HG03097 (cell line): ENCODE data around the gene CPNE5.

Source experiments
- ATAC-seq: cut with Tn5 transposase; IDR thresholded peaks from one replicate; pipeline ENCODE4 v1.9.1; 2021; ENCODE audit not compliant: unreplicated experiment, low FRiP score

The CPNE5 gene

GRCh38 chr6:36769676-36770499, 69.4 kb downstream of the CPNE5 start:
- no peak for ATAC-seq

GRCh38 chr6:36769183-36769675, 70.0 kb downstream of the CPNE5 start:
- no peak for ATAC-seq

- no peak for ATAC-seq
These were observed 72.8 kb downstream of the CPNE5 start for GRCh38 chr6:36766399-36766945.

DNA sequence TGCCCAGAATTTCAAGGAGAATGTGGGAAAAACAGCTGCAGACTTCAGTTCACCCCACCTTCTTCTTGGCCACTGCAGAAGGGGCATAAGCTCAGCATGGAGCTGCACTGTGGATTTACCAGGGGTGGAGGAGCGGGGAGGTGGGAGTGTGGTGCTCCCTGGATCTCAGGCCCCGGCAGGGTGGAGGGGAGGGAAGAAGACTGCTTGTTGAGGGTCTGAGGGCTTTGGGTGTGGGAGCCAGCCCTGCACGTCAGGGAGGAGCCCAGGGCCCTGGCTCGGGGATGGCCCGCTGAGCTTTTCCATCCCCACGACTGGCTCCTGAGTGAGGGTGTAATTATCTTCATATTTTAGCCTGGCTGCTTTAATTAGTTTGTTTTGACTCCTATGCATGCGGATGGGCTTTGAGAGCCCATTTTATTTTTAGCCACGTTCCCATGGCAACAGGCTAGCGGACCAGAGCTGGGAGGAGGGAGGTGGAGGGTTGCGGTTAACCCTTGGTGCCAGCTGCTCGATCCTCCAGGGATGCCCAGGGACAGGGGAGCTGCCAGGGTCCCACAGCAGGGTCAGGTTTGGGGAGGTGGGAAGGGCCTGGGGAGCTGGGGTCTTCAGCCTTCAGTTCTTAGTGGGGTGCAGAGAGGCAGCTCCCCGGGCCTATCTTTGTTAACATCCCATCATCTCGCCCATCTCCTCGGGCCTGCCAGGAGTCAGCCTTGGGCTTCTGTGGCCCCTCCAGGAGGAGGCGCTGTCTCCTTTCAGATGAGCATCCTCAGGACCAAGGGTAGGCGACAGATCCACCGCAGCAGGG, 73.4 kb downstream of the CPNE5 start:
- peak; percentile 62 for ATAC-seq

- no peak for ATAC-seq
These were observed 74.1 kb downstream of the CPNE5 start for GRCh38 chr6:36765190-36765589.

GRCh38 chr6:36762123-36762522, 77.1 kb downstream of the CPNE5 start:
- ATAC-seq: no peak

- ATAC-seq: no peak
These were observed 78.4 kb downstream of the CPNE5 start for GRCh38 chr6:36760685-36761435.

DNA sequence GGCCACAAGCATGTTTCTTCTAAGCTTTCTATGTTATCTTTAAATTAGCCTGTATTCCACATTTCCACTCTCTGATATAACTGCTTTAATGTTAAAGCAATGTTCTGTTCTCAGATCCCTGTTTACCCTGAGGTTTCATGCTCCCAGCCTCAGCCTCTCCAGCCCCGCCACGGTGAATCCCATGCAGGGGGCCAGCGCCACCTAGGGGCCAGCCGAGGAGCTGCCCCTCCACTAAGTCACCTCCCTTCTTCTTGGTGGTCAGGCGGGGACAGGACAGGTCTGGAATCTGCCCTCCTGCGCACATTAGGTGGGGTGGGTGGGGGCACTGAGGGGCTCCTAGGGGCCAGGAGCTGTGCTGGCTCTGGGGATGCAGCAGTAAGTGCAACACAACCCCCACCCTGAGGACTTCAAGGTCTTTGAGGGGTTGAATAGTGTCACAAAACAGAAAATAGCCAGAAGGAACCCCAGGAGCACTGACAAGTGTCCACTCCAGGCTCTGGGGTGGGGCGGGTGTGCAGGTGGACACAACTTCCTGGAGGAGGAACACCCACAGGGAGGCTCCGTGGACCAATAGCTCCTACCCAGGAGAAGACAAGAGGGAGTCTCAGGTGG, 80.0 kb downstream of the CPNE5 start:
- no peak for ATAC-seq

- no peak for ATAC-seq
These were observed 80.6 kb downstream of the CPNE5 start for GRCh38 chr6:36758516-36759147.

GRCh38 chr6:36757943-36758508, 81.2 kb downstream of the CPNE5 start:
- ATAC-seq: no peak

GRCh38 chr6:36757206-36757605, 82.0 kb downstream of the CPNE5 start:
- ATAC-seq: no peak

DNA sequence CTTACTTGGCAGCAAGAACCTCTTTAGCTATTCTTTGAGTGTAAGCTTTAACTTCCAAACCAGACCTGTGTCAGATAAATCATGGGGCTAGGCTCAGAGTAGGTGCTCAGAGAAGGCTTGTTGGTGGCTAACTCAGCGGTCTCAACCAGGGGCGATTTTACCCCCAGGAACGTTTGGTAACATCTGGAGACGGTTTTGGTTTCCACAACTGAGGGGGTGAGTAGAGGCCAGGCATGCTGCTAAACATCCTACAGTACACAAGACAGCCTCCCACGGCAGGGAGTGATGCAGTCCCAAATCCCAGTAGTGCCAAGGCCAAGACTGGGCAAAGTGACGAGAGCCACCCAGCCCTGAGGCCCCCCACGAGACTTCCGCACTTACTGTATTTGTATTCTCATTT, 82.5 kb downstream of the CPNE5 start:
- no peak for ATAC-seq

- peak; percentile 32 for ATAC-seq
These were observed 83.6 kb downstream of the CPNE5 start for GRCh38 chr6:36755435-36756348.

DNA sequence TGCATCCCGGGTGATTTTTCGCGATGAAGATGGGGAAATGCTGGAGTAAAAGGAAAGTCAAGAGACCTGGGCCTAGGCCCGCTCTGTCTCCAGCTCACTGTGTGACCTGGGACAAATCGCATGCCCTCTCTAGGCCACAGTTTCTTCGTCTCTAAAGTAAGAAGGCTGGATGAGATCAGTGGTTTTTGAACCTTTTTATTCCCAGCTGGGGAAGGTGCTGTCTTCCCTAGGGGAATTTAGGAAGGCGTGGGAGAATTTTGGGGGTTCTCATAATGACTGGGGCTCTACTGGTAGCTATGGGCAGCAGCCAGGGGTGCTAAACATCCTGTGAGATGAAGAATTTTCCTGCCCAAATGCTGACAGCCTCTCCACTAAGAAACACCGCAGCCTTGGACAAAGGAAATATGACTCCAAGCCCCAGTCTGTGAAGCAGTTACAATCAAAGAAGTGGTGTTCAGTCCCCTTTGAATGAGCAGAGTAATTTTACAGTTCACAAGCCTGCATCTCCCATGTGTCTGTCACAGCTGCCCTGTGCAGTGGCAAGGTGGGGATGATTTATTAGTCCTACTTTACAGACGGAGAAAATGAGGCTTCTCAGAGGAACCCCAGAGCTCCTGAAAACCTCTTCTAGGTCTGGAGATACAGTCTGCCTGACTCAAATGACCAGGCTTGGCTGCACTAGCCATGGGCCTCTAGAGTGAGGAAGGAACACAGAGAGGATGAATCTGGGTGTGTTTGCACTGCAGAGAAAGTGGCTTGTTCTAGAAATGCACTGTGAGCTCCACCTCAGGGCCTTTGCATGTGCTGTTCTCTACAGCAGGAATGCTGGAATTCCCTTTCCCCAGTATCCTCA, 84.4 kb downstream of the CPNE5 start:
- ATAC-seq: no peak

- no peak for ATAC-seq
These were observed 85.4 kb downstream of the CPNE5 start for GRCh38 chr6:36753671-36754405.

DNA sequence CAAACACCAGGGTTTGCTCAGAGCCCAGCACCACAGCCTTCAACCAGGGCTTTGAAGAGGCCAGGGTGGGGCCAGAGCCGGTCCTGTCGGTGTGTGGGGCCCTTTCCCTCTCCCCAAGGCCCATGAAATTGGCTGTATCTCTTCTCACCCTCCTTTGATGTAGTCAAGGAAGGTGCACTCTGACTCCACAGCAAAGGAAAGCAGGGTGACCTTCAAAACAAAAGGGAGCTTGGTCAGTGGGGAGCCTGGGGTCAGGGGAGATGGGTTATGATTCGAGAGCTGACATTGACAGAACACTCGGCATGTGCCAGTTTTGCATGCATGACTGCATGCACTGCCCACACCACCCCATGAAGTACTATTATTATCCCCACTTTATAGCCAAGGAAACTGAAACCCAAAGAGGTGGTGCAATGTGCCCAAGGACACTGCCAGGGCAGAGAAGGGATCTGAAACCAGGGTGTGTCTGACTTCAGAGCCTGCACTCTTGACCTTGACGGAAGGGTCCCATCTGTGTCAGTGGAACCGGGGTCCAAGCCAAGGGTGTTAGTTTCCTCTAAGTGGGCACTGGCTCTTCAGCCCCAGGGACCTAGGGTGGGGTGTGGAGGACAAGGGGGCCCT, 86.2 kb downstream of the CPNE5 start:
- ATAC-seq: peak; percentile 37
